ENCODE data around the gene ETV6. TPM values are rescaled to one million over a fixed set of nuclear protein-coding genes. Genes with fewer than 3 reads are reported as not detected.

The ETV6 gene
- total RNA-seq, 1 experiment from 2014 or later = 89.1 TPM

DNA sequence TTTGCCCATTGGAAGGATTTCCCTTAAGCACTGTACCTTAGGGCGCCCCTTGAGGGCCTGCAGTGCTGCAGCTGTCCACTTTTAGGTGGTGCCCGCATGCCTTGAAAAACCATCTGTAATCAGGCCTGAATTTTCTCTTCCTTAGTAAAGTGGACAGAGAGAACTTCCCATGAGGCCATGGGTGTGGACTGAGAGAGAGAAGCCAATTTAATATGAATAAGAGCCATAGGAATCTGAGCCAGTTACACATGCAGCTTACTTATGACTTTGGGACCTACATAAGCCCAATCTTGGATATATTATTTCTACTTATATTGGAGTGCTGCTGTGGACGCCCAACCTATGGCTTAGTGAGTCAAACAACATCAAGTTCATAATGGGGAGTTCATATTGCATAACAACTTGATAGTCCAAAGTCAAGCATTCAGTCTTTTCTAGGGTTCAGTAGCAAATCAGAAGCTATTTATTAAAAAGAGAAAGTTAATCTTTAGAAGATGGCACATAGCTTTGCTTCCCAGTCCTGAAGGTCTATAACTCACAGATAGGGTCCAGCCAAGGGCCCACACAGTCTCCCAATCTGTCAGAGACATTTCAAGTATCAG, 11.1 kb upstream of the ETV6 start:
- Mint-ChIP-seq H3K36me3 (ENCODE audit: insufficient read depth, unreplicated experiment) (peaks cover 8% of the 10 kb centered on the region), H3K9me3 (ENCODE audit: low read depth, unreplicated experiment) (peaks cover 2% of the 10 kb centered on the region), H3K4me1 (ENCODE audit: low read depth, unreplicated experiment) (peaks cover 15% of the 10 kb centered on the region), H3K4me3 (ENCODE audit: low read depth, unreplicated experiment) (no peak overlapping the region), H3K27me3 (ENCODE audit: unreplicated experiment) (no peaks in the 10 kb centered on the region), H3K27ac (ENCODE audit: unreplicated experiment) (no peak overlapping the region)
- DNase-seq = no peak
- no TSS peak for BruUV-seq (replicated peaks)
- TF ChIP-seq, protein P1, sequence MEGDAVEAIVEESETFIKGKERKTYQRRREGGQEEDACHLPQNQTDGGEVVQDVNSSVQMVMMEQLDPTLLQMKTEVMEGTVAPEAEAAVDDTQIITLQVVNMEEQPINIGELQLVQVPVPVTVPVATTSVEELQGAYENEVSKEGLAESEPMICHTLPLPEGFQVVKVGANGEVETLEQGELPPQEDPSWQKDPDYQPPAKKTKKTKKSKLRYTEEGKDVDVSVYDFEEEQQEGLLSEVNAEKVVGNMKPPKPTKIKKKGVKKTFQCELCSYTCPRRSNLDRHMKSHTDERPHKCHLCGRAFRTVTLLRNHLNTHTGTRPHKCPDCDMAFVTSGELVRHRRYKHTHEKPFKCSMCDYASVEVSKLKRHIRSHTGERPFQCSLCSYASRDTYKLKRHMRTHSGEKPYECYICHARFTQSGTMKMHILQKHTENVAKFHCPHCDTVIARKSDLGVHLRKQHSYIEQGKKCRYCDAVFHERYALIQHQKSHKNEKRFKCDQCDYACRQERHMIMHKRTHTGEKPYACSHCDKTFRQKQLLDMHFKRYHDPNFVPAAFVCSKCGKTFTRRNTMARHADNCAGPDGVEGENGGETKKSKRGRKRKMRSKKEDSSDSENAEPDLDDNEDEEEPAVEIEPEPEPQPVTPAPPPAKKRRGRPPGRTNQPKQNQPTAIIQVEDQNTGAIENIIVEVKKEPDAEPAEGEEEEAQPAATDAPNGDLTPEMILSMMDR (IDR thresholded peaks at IDR 0.05; ENCODE audit: unreplicated experiment) = no peak
- CTCF ChIA-PET = no interaction called here
- intact Hi-C loops (cut with micrococcal nuclease; ENCODE audit: unreplicated experiment) = no loop called here

DNA sequence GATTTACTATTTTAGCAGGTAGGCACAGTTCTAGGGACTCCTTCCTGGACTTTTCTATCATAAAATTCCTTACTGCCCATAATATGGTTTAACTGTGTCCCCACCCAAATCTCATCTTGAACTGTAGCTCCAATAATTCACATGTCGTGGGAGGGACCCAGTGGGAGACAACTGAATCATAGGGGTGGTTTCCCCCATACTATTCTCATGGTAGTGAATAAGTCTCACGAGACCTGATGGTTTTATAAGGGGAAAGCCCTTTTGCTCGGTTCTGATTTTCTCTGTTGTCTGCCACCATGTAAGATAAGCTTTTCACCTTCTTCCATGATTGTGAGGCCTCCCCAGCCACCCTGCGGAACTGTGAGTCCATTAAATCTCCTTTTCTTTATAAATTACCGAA, 10.0 kb upstream of the ETV6 start:
- H3K36me3 Mint-ChIP-seq (ENCODE audit: insufficient read depth, unreplicated experiment) = peaks cover 1% of the 10 kb centered on the region
- no peak overlapping the region for H3K27ac Mint-ChIP-seq (ENCODE audit: unreplicated experiment)
- H3K4me3 Mint-ChIP-seq (ENCODE audit: low read depth, unreplicated experiment) = no peak overlapping the region
- H3K27me3 Mint-ChIP-seq (ENCODE audit: unreplicated experiment) = no peaks in the 10 kb centered on the region
- no TSS peak for BruUV-seq (replicated peaks)
- TF ChIP-seq, protein P1 (IDR thresholded peaks at IDR 0.05; ENCODE audit: unreplicated experiment) = no peak
- CTCF ChIA-PET = no interaction called here
- H3K4me1 Mint-ChIP-seq (ENCODE audit: low read depth, unreplicated experiment) = peaks cover 4% of the 10 kb centered on the region
- peaks cover 2% of the 10 kb centered on the region for H3K9me3 Mint-ChIP-seq (ENCODE audit: low read depth, unreplicated experiment)
- no peak for DNase-seq
- intact Hi-C loops (cut with micrococcal nuclease; ENCODE audit: unreplicated experiment) = no loop called here

DNA sequence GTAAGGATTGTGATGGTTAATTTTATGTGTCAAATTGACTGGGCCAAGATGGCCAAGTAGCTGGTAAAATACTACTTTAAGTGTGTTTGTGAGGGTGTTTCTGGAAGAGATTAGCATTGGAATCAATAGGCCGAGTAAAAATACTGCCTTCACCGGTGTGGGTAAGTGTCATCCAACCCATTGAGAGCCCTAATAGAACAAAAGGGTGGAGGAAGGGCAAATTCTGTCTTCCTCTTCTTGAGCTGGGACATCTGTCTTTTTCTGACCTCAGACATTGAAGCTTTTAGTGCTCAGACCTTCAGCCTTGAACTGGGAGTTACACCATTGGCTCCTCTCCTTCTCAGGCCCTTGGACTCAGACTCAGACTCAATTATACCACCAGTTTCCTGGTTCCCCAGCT, 8.0 kb upstream of the ETV6 start:
- no TSS peak for BruUV-seq (replicated peaks)
- TF ChIP-seq, protein P1 (IDR thresholded peaks at IDR 0.05; ENCODE audit: unreplicated experiment) = no peak
- DNase-seq = no peak
- intact Hi-C loops (cut with micrococcal nuclease; ENCODE audit: unreplicated experiment) = no loop called here
- no peaks in the 10 kb centered on the region for H3K36me3 Mint-ChIP-seq (ENCODE audit: insufficient read depth, unreplicated experiment)
- H3K4me3 Mint-ChIP-seq (ENCODE audit: low read depth, unreplicated experiment) = no peak overlapping the region
- H3K27me3 Mint-ChIP-seq (ENCODE audit: unreplicated experiment) = no peaks in the 10 kb centered on the region
- H3K27ac Mint-ChIP-seq (ENCODE audit: unreplicated experiment) = no peak overlapping the region
- CTCF ChIA-PET = interaction anchor here (0.6 kb wide), 1 partner anchor 985 kb away, joined by 3 read pairs; no protein-coding TSS in a partner anchor
- H3K9me3 Mint-ChIP-seq (ENCODE audit: low read depth, unreplicated experiment) = peaks cover 2% of the 10 kb centered on the region
- no peaks in the 10 kb centered on the region for H3K4me1 Mint-ChIP-seq (ENCODE audit: low read depth, unreplicated experiment)

DNA sequence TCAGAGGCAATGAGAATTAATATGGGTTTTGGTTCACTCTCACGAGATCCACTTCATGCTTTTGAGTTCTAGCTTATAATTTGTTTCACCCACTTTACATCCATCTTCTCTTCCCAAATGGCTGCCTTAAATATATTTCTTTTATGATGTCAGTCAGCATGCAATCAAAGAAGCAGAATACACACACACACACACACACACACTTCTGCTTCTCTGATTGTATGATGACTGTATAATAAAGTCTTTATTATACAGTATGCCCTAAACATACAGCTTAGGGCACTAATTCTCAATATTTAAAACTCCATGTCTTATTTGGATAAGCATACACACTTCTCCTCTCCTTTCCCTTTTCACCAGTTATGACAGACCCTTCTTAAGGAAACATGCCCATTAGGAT, 6.7 kb upstream of the ETV6 start:
- H3K27me3 Mint-ChIP-seq (ENCODE audit: unreplicated experiment) = no peaks in the 10 kb centered on the region
- BruUV-seq (replicated peaks) = no TSS peak
- CTCF ChIA-PET = no interaction called here

More for the DNA sequence above, 6.7 kb upstream of the ETV6 start:
- H3K27ac Mint-ChIP-seq (ENCODE audit: unreplicated experiment) = no peak overlapping the region
- H3K4me3 Mint-ChIP-seq (ENCODE audit: low read depth, unreplicated experiment) = no peak overlapping the region
- H3K4me1 Mint-ChIP-seq (ENCODE audit: low read depth, unreplicated experiment) = no peaks in the 10 kb centered on the region
- intact Hi-C loops (cut with micrococcal nuclease; ENCODE audit: unreplicated experiment) = no loop called here
- H3K36me3 Mint-ChIP-seq (ENCODE audit: insufficient read depth, unreplicated experiment) = no peaks in the 10 kb centered on the region
- TF ChIP-seq, protein P1 (IDR thresholded peaks at IDR 0.05; ENCODE audit: unreplicated experiment) = no peak
- DNase-seq = no peak
- H3K9me3 Mint-ChIP-seq (ENCODE audit: low read depth, unreplicated experiment) = peaks cover 2% of the 10 kb centered on the region

All from Calu3 (cell line).